NT2/D1 (cell line): ENCODE results near the gene TTC21A.

Experiments used
- YY1 ChIP-seq: IDR thresholded peaks from 2 replicates; pipeline ENCODE4 v1.6.1; 2011; ENCODE audit not compliant: insufficient read length, insufficient read depth
- ZNF274 ChIP-seq: IDR thresholded peaks from 2 replicates; pipeline ENCODE4 v1.6.1; 2011; ENCODE audit warnings: mild to moderate bottlenecking, low read depth, low read length

GRCh38 chr3:39164414-39164813, 56.9 kb downstream of the TTC21A start:
- TF ChIP-seq YY1 (no peak), ZNF274 (no peak)
